Neuronal stem cell (in vitro differentiated cells): ENCODE results near the gene CATSPERD.
A peak's percentile ranks its signal among the peaks of the same experiment; 100 is the strongest.

ENCODE experiments used
- DNase-seq: peaks from one replicate; pipeline ENCODE4 v3.0.0-alpha.2; 2013; ENCODE audit warnings: low spot score
- H2AFZ ChIP-seq: one replicate; pipeline ENCODE4 v1.6.1; 2013; ENCODE audit warnings: mild to moderate bottlenecking, low read length, inconsistent platforms
- H2AK5ac ChIP-seq: 2 replicates; pipeline ENCODE4 v1.6.1; 2013; ENCODE audit warnings: low read depth, mild to moderate bottlenecking, inconsistent platforms, low read length, moderate library complexity, mixed read lengths
- H2BK120ac ChIP-seq: 2 replicates; pipeline ENCODE4 v1.6.1; 2013; ENCODE audit warnings: low read depth, mild to moderate bottlenecking, inconsistent platforms, low read length, moderate library complexity, mixed read lengths
- H2BK12ac ChIP-seq: one replicate; pipeline ENCODE4 v1.6.1; 2013; ENCODE audit warnings: low read length, inconsistent platforms
- H2BK15ac ChIP-seq: 2 replicates; pipeline ENCODE4 v1.6.1; 2013; ENCODE audit warnings: mild to moderate bottlenecking, low read length, inconsistent platforms, mixed read lengths
- H2BK5ac ChIP-seq: one replicate; pipeline ENCODE4 v1.6.1; 2013; ENCODE audit warnings: inconsistent platforms, mild to moderate bottlenecking, low read length, moderate library complexity
- H3K14ac ChIP-seq: one replicate; pipeline ENCODE4 v1.6.1; 2013; ENCODE audit warnings: low read length, inconsistent platforms
- H3K18ac ChIP-seq: 2 replicates; pipeline ENCODE4 v1.6.1; 2013; ENCODE audit warnings: low read length, inconsistent platforms
- H3K23ac ChIP-seq: 2 replicates; pipeline ENCODE4 v1.6.1; 2013; ENCODE audit warnings: low read depth, mild to moderate bottlenecking, mixed read lengths, low read length, inconsistent platforms; ENCODE audit not compliant: poor library complexity
- H3K27ac ChIP-seq: replicated peaks from 3 replicates; pipeline ENCODE4 v1.5.1; 2013; ENCODE audit warnings: low read length, inconsistent platforms
- H3K27me3 ChIP-seq, 3 experiments: 2 replicates each; pipeline ENCODE4 v1.6.1; 2013; ENCODE audit warnings: low read length in 3 of 3, mild to moderate bottlenecking in 2 of 3, inconsistent platforms in 1 of 3, low read depth in 1 of 3, mixed read lengths in 1 of 3, moderate library complexity in 1 of 3; ENCODE audit not compliant: control insufficient read depth in 3 of 3, insufficient read depth in 3 of 3
- H3K36me3 ChIP-seq, 2 donors: replicated peaks in 1 of 2; 2 replicates each; pipeline ENCODE4 v1.6.1; 2013; ENCODE audit warnings: low read length in 2 of 2; ENCODE audit not compliant: control insufficient read depth in 2 of 2, insufficient read depth in 2 of 2
- H3K4ac ChIP-seq: 2 replicates; pipeline ENCODE4 v1.6.1; 2013; ENCODE audit warnings: inconsistent platforms, mild to moderate bottlenecking, low read length, moderate library complexity
- H3K4me1 ChIP-seq, 2 donors: 1 replicate in 1 of 2; 2 replicates in 1 of 2; pipeline ENCODE4 v1.6.1; 2013; ENCODE audit warnings: low read length in 2 of 2, low read depth in 1 of 2; ENCODE audit not compliant: control insufficient read depth in 2 of 2, insufficient read depth in 1 of 2
- H3K4me2 ChIP-seq: one replicate; pipeline ENCODE4 v1.6.1; 2013; ENCODE audit warnings: mild to moderate bottlenecking, low read length, inconsistent platforms; ENCODE audit not compliant: insufficient read depth, poor library complexity, severe bottlenecking
- H3K4me3 ChIP-seq, 2 donors: 2 replicates each; pipeline ENCODE4 v1.5.1; 2013; ENCODE audit warnings: low read length in 2 of 2, mild to moderate bottlenecking in 2 of 2, inconsistent platforms in 1 of 2, moderate library complexity in 1 of 2
- H3K79me1 ChIP-seq: one replicate; pipeline ENCODE4 v1.6.1; 2013; ENCODE audit warnings: low read depth, mild to moderate bottlenecking, inconsistent platforms, low read length, moderate library complexity
- H3K9ac ChIP-seq: one replicate; pipeline ENCODE4 v1.6.1; 2013; ENCODE audit warnings: mild to moderate bottlenecking, low read depth, low read length, inconsistent platforms; ENCODE audit not compliant: poor library complexity
- H3K9me3 ChIP-seq, 2 donors: replicated peaks in 1 of 2; 2 replicates each; pipeline versions ENCODE3 to v1.6.1; 2013; ENCODE audit warnings: low read length in 2 of 2, mild to moderate bottlenecking in 2 of 2, inconsistent platforms in 1 of 2, low read depth in 1 of 2, mixed read lengths in 1 of 2, moderate library complexity in 1 of 2; ENCODE audit not compliant: control insufficient read depth in 2 of 2, insufficient read depth in 1 of 2
- H4K8ac ChIP-seq: one replicate; pipeline ENCODE4 v1.6.1; 2013; ENCODE audit warnings: low read depth, mild to moderate bottlenecking, inconsistent platforms, low read length, moderate library complexity
- H4K91ac ChIP-seq: one replicate; pipeline ENCODE4 v1.6.1; 2013; ENCODE audit warnings: low read length, low read depth, mild to moderate bottlenecking, inconsistent platforms; ENCODE audit not compliant: poor library complexity
- WGBS, 2 donors: extraction: QIAGEN DNeasy Blood & Tissue Kit; methylation state at CpG; one replicate each; pipeline ENCODE4 v1.1.7; 2013; ENCODE audit warnings: missing lambda C conversion rate in 2 of 2, mixed read lengths in 1 of 2; ENCODE audit not compliant: insufficient read length in 2 of 2, insufficient replicate concordance in 1 of 2; ENCODE audit errors: extremely low coverage in 2 of 2; 5-methylcytosine and 5-hydroxymethylcytosine counted together

CATSPERD gene

GRCh38 chr19:5773276-5773675 is 52.8 kb downstream of the CATSPERD start:
- Histone ChIP-seq H2BK120ac (no peak overlapping the region), H4K91ac (no peak overlapping the region), H3K36me3 (no peaks in the 10 kb centered on the region), H3K79me1 (no peaks in the 10 kb centered on the region), H3K4me3 (no peak overlapping the region), H3K4me1 (no peaks in the 10 kb centered on the region), H2BK5ac (peak overlapping the region; percentile 71), H3K27me3 (no peaks in the 10 kb centered on the region), H2BK12ac (no peak overlapping the region), H2AK5ac (no peak overlapping the region), H3K23ac (no peak overlapping the region), H2BK15ac (no peak overlapping the region), H3K9ac (no peak overlapping the region), H3K18ac (no peak overlapping the region), H4K8ac (no peak overlapping the region), H3K27ac (no peak overlapping the region), H3K14ac (no peak overlapping the region), H3K4ac (no peak overlapping the region), H3K4me2 (no peak overlapping the region), H2AFZ (peak overlapping the region; percentile 46), H3K9me3 (no peaks in the 10 kb centered on the region)
- DNase-seq: no peak
- no CpG with 5 or more reads among the region's 5 CpGs for WGBS, 2 donors

- Histone ChIP-seq H3K4me2 (no peak overlapping the region), H3K4me1 (no peaks in the 10 kb centered on the region), H3K79me1 (no peaks in the 10 kb centered on the region), H4K8ac (no peak overlapping the region), H2BK120ac (peak overlapping the region; percentile 41), H2BK15ac (no peak overlapping the region), H2AK5ac (no peak overlapping the region), H3K9ac (no peak overlapping the region), H2BK12ac (no peak overlapping the region), H3K14ac (no peak overlapping the region), H3K36me3 (no peaks in the 10 kb centered on the region), H3K23ac (no peak overlapping the region), H3K4ac (no peak overlapping the region), H2BK5ac (no peak overlapping the region), H3K27ac (no peak overlapping the region), H3K9me3 (no peaks in the 10 kb centered on the region), H3K18ac (no peak overlapping the region), H3K27me3 (no peaks in the 10 kb centered on the region), H2AFZ (peak overlapping the region; percentile 49), H3K4me3 (no peak overlapping the region), H4K91ac (no peak overlapping the region)
- WGBS, 2 donors: no CpG with 5 or more reads among the region's 8 CpGs
- DNase-seq: no peak
Observed at GRCh38 chr19:5774921-5775320, 54.5 kb downstream of the CATSPERD start.

GRCh38 chr19:5775668-5776309 is 55.4 kb downstream of the CATSPERD start:
- Histone ChIP-seq H2BK5ac (no peak overlapping the region), H3K4me1 (no peaks in the 10 kb centered on the region), H3K14ac (peak overlapping the region; percentile 89), H3K9me3 (no peaks in the 10 kb centered on the region), H2BK120ac (no peak overlapping the region), H3K9ac (no peak overlapping the region), H4K8ac (peak overlapping the region; percentile 17), H3K4ac (no peak overlapping the region), H2BK12ac (peak overlapping the region; percentile 41), H3K4me2 (no peak overlapping the region), H3K23ac (no peak overlapping the region), H3K36me3 (no peaks in the 10 kb centered on the region), H2AK5ac (peak overlapping the region; percentile 81), H3K79me1 (no peaks in the 10 kb centered on the region), H4K91ac (peak overlapping the region; percentile 53), H2BK15ac (peak overlapping the region; percentile 58), H2AFZ (peak overlapping the region; percentile 53), H3K27me3 (no peaks in the 10 kb centered on the region), H3K4me3 (no peak overlapping the region), H3K18ac (peak overlapping the region; percentile 71), H3K27ac (no peak overlapping the region)
- no peak for DNase-seq
- WGBS, 2 donors: no CpG with 5 or more reads among the region's 17 CpGs

- Histone ChIP-seq H2AFZ (peak overlapping the region; percentile 43), H2AK5ac (peak overlapping the region; percentile 79), H4K91ac (peak overlapping the region; percentile 92), H3K4me1 (no peaks in the 10 kb centered on the region), H2BK120ac (no peak overlapping the region), H3K27me3 (no peaks in the 10 kb centered on the region), H3K4me2 (no peak overlapping the region), H3K27ac (no peak overlapping the region), H3K4me3 (peak overlapping the region in 1 of 2 donors; percentile 68), H3K14ac (peak overlapping the region; percentile 12), H3K36me3 (peaks cover 0 to 4% of the 10 kb centered on the region in 2 donors), H3K9me3 (no peaks in the 10 kb centered on the region), H3K9ac (no peak overlapping the region), H3K23ac (no peak overlapping the region), H4K8ac (no peak overlapping the region), H3K4ac (peak overlapping the region; percentile 76), H2BK15ac (peak overlapping the region; percentile 67), H2BK12ac (peak overlapping the region; percentile 84), H2BK5ac (peak overlapping the region; percentile 54), H3K18ac (peak overlapping the region; percentile 89), H3K79me1 (peaks cover 3% of the 10 kb centered on the region)
- DNase-seq: no peak
- no CpG with 5 or more reads among the region's 17 CpGs for WGBS, 2 donors
Observed at GRCh38 chr19:5778402-5778801, 58.0 kb downstream of the CATSPERD start.
